HG03025 (cell line): ENCODE measurements around the gene C3orf33.
"Not testable (repeated sequence)": the region's sequence is repeated elsewhere in the genome, so short reads cannot be mapped to it uniquely, and the experiment has no call there.

Experiments used
- ATAC-seq: cut with Tn5 transposase; IDR thresholded peaks from one replicate; pipeline ENCODE4 v1.9.1; 2021; ENCODE audit warnings: mild to moderate bottlenecking, moderate library complexity; ENCODE audit not compliant: unreplicated experiment, low FRiP score

C3orf33 gene, protein sequence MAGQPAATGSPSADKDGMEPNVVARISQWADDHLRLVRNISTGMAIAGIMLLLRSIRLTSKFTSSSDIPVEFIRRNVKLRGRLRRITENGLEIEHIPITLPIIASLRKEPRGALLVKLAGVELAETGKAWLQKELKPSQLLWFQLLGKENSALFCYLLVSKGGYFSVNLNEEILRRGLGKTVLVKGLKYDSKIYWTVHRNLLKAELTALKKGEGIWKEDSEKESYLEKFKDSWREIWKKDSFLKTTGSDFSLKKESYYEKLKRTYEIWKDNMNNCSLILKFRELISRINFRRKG

DNA sequence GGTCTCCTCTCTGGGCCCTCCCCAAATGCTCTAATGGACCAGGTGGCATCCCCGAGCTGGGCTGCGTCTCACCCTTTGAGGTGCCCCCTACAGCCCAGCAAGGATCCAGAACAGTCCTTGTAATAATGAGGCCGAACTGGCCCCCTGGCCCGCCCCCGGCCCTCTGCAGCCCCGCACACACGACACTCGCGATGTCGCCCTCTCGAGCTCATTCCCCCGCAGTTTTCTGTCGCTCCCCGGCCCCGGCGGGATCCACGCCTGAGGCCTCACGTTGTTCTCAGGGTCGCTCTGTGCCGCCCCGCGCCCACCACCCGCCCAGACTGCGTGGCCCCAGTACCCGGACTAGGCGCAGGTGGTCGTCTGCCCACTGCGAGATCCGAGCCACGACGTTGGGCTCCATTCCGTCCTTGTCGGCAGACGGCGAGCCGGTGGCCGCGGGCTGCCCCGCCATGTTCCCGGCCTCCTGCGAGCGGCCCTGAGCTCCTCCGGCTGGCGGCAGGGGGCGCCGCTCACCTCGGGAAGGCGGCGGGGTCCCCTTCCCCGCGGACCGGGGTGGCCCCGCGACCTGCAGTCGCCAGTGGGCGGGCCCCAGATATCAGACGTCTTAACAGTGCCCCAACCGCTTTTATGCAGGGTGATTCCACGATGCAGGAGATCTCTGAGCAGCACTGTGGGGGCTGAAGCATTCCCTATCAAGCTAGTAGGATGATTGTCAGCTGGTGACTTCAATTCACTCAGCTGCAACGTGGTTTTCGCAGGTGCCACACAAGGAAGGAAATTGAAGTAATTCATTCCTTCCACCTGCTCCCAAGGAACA, at the start of gene C3orf33:
Gene C3orf33, minus strand, starts transcription at position 477 of the 817 bp plus-strand sequence. Its CDS starts 26 bp downstream, at position 451.
- peak; percentile 94 for ATAC-seq

DNA sequence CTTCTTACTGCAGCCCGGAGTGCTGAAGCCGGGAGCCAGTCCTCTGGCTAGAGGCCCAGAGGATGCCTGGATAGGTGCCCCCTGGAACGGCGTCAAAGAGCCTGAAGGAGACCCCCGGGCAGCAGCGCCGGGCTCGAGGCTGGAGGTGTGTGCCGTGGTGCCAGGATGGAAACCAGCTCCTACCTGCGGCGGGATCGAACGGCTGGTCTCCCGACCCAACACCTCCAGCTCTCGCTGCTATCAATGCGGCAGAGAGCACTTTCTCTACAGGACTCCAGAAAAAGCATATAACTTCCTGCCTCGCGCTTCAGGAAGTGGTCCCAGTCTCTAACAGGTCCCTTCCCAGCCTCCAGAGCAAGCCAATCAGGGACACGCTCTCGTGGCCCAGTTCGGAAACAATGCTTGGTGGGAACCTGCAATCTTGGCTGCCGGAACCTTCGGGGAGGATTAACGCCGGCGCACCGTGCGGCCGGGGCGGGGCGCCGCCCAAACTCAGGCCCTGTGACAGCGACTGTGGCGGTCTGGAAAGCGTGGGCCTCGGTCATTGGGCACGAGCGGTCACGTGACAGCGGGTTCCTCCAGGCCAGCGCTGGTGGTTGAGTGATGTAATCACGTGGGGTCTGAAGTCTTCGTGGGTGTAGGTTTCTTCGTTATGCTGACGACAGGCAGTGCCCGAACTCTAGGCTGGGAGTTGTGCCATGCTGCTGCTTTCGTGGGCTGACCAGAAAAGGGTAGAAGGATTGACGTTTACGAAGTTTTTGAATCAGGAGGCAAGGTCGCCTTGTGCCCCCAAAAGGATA, 48.3 kb upstream of the C3orf33 start, which contains the start of gene SLC33A1:
Gene SLC33A1, minus strand, starts transcription at position 287 of the 800 bp plus-strand sequence. CDS start 430 bp downstream, outside the sequence.
- ATAC-seq: peak; percentile 96

DNA sequence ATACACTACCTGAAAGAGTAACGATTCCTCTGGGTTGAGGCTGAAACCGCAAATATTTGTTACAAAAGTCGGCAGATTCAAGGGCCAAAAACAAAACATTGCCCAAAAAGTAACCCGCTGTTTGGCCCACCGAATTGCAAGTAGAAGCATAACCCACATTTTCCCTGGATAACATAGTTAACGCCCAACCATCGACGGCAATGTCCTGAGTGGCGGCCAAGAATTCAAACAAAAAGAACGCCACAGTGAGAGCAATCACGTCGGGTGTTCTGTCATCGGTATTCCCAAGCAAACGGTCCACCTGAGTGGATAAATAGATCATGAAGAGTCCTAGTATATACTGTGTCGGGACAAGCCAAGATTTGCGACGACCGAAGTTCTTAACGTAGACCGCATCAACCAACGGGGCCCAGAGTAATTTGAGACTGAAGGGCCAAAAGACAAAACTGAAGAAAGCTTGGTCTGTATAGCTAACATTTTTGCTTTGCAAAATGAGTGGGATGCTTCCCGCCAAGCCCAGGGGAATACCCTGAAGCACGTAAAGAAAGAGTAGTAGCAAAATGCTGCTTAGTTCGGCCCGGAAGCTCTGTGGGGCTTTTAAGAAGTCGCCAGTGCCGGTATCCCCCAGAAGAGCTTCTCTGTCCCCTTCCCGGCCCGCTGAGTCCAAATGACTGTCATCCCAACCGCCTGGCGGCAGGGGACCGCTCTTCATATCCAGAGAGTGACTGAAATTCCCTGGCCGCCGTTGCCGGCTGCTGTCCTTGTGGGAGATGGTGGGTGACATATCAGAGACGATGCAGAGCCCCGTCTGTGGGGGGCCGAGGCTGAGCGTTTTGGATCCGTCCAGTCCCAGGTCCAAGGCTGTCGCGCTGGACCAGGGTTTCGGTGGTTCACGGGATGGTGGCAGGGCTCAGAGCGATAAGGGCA, 47.4 kb upstream of the C3orf33 start:
- peak; percentile 6 for ATAC-seq

DNA sequence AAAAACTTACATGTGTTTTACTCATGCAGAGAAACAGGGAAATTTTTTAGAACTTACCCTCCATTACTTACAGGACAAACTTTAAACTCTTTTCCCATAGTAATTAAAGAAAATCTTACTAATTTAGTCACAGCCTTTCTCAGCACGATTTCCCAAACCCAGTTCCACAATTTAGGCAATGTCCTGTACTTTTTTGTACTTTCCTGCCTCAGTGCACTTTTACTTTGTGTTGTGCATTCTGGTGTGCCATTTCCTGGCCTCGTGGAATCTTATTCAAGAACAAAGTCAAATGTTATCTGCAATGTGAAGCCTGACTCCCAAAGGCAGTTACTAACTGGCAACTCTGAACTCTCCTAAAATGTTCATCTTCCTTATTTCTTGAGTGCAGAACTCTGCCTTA, 46.3 kb upstream of the C3orf33 start:
- ATAC-seq: no peak

DNA sequence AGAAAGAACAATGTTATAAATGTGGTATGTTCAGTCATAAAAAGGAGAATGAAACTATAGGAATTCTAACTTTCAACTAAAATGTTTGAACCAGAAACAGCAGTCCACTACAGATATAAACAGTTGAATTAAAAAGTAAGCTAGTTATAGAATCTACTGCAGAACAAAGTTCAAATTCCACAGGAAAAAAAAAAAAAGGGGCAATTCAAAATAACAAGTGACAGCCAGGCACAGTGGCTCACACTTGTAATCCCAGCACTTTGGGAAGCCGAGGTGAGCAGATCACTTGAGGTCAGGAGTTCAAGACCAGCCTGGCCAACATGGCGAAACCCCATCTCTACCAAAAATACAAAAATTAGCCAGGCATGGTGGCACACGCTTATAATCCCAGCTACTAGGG, 43.3 kb upstream of the C3orf33 start:
- not testable (repeated sequence) for ATAC-seq

DNA sequence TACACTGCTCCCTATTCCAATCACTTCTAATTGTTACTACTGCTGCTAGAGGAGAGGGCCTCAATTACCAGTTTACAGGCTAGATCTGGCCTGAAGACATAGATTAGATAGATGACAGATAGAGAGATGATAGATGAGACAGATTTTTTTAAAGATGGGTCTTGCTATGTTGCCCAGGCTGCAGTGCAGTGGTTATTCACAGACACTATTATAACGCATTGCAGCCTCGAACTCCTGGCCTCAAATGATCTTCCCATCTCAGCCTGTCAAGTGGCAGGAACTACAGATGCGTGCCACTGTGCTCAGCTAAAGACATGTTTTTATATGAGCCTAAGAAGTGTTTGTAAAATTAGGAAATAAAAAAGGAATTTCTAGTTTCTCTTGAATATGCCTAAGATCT, 41.9 kb upstream of the C3orf33 start:
- ATAC-seq: no peak

DNA sequence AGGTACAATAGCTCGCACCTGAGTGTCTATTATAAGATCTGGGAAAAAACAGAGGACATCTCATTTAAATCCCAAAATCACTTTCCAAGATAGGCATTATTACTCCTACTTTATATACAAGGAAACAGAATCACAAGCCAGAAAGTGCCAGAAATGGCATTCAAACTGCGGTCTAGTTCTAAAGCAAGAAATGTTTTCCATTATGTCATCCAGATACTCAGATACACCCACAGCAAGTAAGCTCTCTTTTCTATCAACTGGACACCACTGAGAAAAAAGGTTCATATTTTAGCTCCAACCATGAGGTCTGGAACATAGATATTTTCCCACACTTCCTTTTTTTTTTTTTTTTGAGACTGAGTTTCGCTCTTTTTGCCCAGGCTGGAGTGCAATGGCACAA, 40.0 kb upstream of the C3orf33 start:
- ATAC-seq: no peak

DNA sequence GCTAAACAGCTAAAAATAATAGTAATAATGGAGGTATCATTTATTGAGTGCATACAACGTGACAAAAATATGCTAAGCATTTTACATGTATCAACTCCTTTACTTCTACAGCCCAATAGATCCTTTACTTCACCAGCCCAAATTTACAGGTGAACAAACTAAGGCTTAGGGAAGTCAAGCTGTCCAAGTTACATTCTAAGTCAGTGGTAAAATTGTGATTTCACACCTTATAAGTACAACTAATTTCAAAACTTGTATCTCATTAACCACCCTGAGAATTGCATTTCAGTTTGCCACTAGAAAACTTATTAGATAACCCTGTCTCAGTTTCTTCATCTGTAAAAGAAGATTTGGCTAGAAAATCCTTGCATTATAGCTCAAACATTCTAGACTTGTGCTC, 37.5 kb upstream of the C3orf33 start:
- no peak for ATAC-seq

DNA sequence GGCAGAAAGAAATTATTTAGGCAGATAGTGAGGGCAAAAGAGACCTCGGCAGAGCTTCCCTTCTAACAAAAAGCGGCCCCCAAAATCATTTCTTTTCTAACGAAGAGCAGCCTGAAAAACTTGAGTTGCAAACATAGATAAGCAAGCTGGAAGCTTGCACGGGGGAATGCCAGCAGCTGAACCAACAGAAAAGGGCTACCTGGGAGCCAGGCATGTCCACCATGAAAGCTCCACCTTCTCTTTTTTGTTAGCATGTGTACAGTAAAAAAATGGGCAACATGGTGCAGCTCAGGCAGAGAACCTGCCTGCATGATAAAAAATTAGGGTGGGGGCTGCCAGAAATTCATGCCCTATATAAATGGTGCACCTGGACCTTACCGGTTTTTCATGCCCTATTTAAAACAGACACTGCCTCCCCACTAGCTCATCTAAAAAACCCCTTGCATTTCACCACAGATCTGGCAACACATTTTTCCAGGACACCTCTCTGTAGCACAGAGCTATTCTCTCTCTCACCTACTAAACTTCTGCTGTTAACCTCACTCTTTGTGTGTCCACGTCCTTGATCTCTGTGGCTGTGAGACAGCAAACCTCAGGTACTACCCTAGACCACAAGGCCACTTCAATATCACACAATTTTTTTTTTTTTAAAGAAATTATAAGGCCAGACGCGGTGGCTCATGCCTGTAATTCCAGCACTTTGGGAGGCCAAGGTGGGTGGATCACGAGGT, 29.4 kb upstream of the C3orf33 start:
- no peak for ATAC-seq

DNA sequence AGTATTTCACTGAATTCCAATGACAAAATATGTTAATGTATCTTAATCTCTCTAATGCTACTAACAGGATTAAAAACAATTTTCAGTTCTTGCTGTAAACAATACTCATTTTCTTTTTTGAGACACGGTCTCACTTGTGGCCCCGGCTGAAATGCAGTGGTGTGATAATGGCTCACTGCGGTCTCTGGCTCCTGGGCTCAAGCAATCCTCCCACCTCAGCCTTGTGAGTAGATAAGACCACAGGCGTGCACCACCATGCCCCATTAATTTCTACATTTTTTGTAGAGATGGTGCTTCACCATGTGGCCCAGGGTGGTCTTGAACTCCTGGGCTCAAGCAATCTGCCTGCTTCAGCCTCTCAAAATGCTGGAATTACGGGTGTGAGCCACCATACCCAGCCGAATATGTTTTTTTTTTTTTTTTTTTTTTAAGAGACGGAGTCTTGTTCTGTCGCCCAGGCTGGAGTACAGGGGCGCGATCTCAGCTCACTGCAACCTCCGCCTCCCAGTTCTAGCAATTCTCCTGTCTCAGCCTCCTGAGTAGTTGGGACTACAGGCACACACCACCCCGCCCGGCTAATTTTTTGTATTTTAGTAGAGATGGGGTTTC, 22.5 kb upstream of the C3orf33 start:
- not testable (repeated sequence) for ATAC-seq

DNA sequence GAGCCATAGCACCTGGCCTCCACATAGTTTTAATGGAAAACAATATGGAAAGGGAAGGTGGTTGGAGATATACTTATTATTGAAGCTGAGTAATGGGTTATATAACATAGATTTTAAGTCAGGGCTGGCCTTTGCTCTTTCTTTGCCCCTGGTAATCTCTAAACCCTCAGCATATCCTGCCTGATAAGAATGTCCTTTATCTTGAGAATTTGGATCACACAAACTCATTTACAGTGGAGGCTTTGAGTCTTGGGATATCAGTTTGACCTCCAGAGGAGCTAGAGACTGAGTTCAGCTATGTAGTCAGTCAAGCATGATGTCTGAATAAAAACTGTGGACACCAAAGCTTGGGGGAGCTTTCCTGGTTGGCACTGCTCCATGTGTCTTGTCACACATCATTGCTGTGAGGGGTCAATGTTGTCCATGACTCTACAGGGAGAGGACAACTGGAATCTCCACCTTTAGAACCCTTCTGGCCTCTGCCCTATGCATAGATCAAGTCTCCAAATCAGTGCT, 9.0 kb upstream of the C3orf33 start:
- ATAC-seq: no peak

DNA sequence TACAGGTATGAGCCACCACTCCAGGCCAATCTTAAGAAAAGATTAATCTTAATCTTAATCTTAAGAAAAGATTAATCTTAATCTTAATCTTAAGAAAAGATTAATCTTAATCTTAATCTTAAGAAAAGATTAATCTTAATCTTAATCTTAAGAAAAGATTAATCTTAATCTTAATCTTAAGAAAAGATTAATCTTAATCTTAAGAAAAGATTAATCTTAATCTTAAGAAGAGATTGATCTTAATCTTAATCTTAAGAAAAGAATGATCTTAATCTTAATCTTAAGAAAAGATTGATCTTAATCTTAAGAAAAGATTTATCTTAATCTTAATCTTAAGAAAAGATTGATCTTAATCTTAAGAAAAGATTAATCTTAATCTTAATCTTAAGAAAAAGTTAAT, 7.1 kb upstream of the C3orf33 start:
- ATAC-seq: not testable (repeated sequence)

DNA sequence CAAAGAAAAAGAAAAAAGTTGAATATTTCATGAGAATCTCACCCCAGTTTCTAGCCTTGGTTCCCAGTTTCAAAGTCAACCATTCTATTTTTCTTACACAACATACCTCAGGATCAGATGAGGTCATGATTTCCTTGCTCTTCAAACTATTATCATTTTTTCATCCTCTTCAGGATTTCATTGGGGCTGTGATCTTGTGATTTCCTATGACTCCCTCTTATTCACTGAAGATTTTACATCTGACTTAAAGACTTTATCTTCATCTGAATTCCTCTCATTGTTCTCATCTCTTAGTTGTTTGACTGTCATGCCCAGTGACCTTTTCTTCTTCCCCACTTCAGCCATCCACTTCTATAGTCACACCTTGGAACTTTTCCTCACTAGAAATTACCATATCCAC, 3.1 kb upstream of the C3orf33 start:
- no peak for ATAC-seq

DNA sequence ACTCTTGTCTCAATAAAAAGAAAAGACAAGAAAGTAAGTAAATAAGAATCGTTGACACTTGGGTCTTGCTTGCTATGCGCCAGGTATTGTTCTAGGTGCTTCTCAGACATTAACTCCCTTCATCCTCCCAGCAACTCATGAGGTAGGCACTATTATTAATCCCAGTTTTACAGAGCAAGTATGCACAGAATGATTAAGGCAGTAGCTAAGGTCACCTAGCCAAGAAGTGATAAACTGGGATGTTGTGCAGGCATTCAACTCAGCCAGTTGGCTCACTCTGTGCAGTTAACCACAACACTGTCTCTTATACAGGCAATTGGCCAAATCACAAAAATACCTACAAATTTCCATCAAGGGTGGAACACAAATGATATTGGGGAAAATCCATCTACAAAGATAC, 1.7 kb upstream of the C3orf33 start:
- no peak for ATAC-seq

DNA sequence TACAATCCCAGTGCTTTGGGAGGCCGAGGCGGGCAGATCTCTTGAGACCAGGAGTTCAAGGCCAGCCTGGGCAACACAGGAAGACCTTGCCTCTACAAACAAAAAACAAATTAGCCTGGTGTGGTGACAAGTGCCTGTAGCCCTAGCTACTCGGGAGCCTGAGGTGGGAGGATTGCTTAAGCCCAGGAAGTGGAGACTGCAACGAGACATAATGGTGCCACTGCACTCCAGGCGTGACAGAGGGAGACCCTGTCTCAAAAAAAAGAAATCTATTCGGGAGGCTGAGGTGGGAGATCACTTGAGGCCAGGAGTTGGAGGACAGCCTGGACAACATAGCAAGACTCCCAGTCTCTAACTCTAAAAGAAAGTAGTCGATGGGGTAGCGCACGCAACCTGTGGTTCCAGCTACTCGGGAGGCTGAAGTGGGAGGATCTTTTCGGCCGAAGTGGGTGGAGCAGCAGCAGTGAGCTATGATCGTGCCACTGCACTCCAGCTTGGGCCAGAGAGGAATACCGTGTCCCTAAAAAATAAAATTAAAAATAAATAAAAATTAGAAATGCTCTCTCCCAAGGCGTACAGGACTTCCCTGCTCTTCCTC, 775 bp downstream of the C3orf33 start:
- no peak for ATAC-seq

DNA sequence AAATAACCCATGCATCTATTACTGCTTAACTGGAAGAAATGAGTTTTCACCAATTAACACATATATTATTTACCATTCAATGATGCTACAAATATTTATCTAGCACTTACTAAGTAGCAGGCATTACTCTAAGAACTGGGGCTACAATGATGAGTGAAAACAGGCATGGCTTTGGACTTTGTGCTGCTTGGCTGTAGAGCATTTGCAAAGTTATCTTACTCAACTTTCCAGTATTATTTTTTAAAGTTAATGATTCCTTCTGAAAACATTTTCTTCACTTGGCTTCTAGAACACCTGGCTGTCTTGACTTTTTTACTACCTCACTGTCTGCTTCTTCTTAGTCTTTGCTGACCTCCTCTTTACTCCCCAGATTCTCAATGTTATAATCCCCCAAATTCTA, 1.8 kb downstream of the C3orf33 start:
- no peak for ATAC-seq

DNA sequence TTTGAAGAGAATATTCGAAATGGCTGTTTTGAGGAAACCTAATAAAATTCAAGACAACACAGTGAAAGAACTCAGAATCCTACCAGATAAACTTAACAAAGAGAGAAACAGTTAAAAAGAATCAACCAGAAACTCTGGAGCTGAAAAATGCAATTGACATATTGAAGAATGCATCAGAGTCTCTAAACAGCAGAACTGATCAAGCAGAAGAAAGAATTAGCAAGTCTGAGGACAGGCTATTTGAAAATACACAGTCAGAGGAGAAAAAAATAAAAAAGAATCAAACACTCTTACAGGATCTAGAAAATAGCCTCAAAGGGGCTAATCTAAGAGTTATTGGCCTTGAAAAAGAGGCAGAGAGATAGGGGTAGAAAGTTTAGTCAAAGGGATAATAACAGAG, 13.5 kb downstream of the C3orf33 start:
- ATAC-seq: no peak

DNA sequence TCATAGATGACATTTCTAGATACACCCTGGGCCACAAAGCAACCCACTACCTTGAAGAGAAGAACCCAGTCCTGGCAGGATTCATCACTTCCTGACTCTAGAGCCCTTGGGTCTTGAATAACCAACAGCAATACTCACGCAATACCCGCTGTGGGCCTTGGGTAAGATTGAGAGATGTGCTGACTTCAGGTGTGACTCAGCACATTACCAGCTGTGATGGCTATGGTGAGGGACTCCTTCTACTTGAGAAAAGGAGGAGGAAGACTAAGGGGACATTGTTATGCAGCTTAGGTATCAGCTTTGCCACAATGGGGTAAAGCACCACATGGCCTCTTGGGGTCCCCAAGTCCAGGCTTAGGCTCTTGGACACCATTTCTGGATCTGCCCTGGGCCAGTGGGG, 14.9 kb downstream of the C3orf33 start:
- ATAC-seq: no peak
